H4 (cell line): ENCODE measurements around the gene PIGL. TPM values are rescaled to one million over a fixed set of nuclear protein-coding genes. Genes with fewer than 3 reads are reported as not detected.
A peak's percentile ranks its signal among the peaks of the same experiment; 100 is the strongest.

Source experiments
- DNase-seq: peaks from one replicate; pipeline ENCODE4 v3.0.0-alpha.2; 2015; ENCODE audit warnings: low spot score
- total RNA-seq: library from RNA; depleted of rRNA; stranded (reverse); fragments of >200 nt; shearing (Covaris generic); gene quantifications from 2 replicates; pipeline ENCODE4 v1.2.3, GENCODE V29; 2014; rRNA removed

The PIGL gene
- total RNA-seq, 1 experiment from 2014 or later, result 14.9 TPM

DNA sequence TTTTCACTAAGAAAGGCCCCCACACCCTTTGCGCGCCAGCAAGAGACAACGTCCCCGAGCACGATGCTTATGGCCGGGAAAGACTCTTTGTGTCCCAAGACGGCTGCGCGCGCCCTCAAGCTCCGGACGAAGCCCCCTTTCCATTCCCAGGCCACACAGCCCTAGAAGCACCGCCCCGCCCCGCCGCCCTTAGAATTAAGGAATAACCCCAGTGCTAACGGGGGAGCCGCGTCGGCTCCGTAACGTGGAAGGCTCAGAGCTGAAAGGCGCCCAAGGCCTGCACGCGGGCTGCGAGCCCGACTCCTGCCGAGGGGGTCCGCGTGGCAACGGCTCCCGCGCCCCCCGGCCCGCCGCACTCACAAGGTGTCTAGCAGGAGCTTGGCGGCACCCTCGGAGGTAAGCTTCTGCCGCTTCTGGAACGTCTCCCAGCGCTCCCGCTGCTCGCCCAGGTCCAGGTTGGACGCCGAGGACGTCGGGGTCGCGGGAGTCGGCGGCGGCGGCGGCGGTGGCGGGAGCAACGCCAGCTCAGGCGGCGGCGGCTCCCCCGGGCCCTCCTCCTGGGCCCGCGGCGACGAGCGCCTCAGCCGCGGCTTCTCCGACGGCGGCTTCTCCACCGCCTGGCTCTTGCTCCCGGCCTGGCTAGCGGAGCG lies 135.8 kb downstream of the PIGL start:
- no peak for DNase-seq

DNA sequence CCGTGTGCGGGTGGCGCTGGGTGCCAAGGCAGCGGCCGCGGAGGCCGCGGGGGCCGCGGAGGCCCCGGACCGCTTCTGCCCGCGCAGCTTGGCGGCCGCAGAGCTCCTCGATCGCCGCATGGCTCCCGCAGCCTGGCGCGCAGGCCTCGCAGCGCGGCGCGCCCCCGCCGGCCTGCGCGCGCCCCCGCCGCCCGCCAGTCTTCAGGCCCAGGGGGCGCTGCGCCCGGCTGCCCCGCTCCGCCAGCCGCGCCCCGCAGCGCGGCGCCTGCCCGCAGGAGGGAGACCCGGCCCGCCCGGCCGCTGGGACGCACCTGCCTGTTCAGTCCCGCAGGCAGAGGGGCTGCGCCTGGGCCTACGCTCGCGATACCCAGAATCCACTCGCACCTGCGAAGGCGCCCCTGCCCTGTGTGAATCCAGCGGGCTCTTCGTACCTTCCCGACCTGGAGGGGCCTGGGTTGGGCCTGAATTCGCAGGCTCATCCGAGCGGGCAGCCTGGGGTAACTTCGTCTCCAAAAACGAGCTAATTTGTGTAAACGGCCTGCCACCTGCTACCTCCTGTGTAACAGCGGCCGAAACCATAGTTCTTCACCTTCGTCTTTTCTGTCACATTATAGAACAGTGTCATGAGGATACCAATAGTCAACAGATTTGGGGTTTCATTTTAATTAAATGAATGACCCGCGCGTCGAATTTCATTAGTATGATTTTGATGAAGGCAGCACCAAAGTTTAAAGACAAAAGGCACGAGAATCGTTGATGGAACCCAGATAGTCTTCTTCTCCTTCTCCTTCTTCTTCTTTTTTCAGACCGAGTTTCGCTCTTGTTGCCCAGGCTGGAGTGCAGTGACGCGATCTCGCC lies 136.5 kb downstream of the PIGL start, which contains the start of gene CENPV:
Gene CENPV (minus strand): TSS at position 153 of the 858 bp plus-strand sequence. CDS start 33 bp downstream, at position 120.
- DNase-seq, result no peak

DNA sequence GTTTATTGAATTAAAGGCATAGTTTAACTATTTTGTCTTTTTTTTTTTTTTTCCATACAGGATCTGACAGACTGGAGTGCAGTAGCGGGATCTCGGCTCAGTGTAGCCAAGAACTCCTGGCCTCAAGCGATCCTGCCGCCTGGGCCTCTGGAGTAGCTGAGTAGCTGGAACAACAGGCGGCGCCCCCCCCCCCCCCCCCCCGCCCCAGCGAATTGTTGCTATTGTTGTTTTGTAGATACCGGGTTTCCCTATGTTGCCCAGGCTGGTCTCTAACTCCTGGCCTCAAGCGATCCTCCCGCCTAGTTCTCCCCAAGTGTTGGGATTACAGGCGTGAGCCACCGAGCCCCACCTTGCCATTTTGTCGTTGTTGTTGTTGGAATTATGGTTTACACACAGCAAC lies 137.6 kb downstream of the PIGL start:
- DNase-seq, result no peak

DNA sequence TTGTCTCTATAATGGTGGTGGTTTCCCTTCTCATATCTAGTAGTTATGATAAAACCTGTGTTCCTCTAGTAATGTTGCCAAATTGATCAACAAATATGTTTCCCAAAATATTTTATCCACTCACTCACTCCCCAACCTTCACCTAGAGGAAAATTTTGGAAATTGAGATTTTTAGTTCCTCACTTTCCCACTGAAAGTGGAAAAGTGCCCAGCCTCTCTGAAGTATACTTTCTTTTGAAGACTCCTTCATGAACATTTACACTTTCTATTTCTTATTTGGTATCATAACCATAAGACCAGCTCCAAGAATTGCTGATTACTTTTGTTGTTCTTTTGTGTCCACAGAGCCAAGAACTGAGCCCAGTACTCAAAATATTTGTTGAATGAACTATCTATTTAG lies 141.4 kb downstream of the PIGL start:
- DNase-seq, result no peak

DNA sequence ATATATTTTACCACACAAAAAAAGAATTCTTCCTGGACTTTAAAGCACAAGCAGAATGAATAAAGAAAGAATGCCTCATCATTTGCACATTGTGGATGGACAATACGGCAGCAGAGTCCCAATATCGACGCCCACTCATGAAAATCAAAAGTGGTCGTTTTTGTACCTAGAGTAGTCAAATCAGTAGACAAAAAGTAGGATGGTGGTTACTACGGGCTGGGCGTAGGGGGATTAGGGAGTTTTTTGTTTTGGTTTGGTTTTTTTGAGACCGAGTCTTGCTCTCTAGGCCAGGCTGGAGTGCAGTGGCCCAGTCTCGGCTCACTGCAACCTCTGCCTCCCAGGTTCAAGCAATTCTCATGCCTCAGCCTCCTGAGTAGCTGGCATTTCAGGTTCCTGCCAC lies 144.9 kb downstream of the PIGL start:
- no peak for DNase-seq

DNA sequence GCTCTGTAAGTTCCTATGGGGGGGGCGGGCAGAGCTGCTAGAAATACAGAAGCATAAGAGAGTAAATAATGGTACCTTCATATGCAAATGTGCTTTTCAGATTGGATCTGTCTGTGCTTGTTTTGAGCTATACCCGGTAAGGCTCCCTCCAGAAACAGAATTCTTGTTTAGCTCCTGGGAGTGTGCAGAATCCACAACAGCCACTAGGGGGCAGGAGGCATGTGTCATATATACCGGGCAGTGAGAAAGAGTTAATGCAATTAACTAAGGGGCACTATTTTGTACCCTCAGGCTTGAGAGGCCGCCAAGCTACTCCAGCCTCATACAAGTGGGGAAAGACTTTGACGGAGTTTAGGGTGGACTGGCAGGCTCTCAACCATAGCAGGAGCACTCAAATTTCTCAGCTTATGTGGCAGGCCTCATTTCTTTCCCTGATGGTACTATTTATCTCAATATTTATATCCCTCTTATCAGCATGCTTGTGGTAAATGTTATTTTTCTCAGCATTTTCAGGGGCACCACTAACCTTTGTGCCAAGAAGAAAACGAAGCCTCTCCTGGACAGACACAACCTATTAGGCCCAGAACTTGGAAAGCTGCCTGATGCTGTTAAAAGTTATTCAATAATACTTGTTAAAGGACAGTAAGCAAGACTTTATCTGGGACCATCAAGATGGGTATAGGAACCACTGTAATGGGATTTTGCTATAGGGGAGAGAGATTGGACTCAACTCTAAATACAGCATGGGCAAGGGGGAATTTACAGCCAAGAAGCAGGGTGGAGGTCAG lies 146.9 kb downstream of the PIGL start:
- peak; percentile 60 for DNase-seq

DNA sequence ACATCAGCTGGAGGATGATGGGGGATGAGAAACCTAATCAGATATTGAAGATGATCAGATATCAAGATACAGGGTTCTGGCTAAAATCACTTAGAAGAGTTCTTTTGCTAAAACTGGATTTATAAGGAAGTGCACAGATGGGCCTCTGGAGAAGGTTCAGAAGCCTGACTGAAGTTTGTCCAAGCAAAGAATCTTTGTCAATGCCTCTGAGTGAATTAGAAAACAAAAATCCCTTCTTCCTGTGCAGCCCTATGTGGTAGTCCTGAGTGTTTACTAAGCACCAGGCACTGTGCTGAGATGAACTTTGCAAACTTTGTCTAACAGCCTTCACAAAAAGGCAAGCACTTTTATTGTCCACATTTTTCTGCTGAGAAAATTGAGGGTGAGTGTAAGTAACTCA lies 147.6 kb downstream of the PIGL start:
- no peak for DNase-seq

DNA sequence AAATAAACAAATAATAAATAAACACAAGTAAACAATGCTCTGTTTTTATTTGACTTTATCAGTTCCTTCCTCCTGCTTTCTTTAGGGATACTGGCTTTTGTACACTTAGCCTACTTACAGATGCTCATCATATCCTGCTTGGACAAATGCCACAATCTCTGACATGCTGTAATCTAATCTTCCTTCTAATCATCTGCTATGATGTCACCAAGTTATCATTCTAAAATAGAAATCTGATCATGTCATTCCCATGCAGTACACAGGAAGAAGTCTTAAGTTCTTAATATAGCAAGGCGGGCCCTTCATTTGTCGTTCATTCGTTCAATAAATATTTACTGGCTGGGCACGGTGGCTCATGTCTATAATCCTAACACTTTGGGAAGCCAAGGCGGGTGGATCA lies 154.7 kb downstream of the PIGL start:
- DNase-seq, result no peak

DNA sequence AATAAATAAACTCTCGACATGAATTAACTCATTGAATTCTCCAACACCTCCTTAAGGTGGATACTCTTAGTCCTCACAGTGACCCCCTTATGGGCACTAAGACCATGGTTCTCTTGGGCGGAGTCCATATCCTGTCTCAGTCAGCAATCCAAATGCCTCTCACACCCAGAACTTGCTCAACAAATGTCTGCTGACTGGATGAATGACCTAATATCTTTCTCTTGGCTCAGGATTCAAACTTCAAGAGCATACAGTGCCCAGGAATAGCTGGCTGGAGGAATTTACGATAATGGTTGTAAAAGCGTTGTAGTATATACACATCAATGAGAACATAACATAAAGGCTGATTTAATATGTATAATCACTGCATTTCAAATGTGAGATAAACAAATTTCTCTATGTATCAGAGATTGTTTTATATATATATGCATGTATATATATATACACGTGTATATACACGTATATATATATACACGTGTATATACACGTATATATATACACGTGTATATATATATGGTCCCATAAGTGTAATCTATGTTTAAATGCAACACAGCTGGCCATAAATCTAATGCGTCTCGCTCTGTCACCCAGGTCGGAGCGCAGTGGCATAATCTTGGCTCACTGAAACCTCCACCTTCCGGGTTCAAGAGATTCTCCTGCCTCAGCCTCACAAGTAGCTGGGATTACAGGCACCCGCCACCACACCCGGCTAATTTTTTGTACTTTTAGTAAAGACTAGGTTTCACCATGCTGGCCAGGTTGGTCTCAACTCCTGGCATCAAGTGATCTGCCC lies 157.3 kb downstream of the PIGL start:
- no peak for DNase-seq

Other genes starting within 250 kb of the PIGL start
- gene ZSWIM7, start 217.5 kb upstream of the PIGL start, total RNA-seq, result 8.8 and 17.4 TPM in 2 replicates
- gene TTC19, start 217.4 kb upstream of the PIGL start, total RNA-seq, result 20.1 and 25.9 TPM in 2 replicates
- 30.2 and 35.7 TPM in 2 replicates for gene NCOR1, start 1.7 kb upstream of the PIGL start, total RNA-seq
- 33.5 and 42.3 TPM in 2 replicates for gene CENPV, start 136.3 kb downstream of the PIGL start, total RNA-seq
- gene UBB, start 163.9 kb downstream of the PIGL start, total RNA-seq, result 1,938 and 1,951 TPM in 2 replicates
- 4.8 and 5.5 TPM in 2 replicates for gene TRPV2, start 198.4 kb downstream of the PIGL start, total RNA-seq